Peyer's patch (tissue), 4 donors: ENCODE measurements around the gene ADGRL4.

Experiments
- POLR2A ChIP-seq, 2 donors: fragments of 450-650 bp; IDR thresholded peaks; one replicate each; pipeline ENCODE4 v1.5.1; 2017; ENCODE audit warnings: antibody characterized with exemption in 2 of 2, mild to moderate bottlenecking in 2 of 2, moderate library complexity in 2 of 2
- TF ChIP-seq, protein P1 (sequence below), 6 experiments: fragments of 450-650 bp in 4 of 6; fragments of 200-600 bp in 2 of 6; sonication (generic) in 1 of 6; IDR thresholded peaks; one replicate each; pipeline ENCODE4 v1.5.1; 2017 to 2019; ENCODE audit warnings: antibody characterized with exemption in 6 of 6, mild to moderate bottlenecking in 3 of 6, moderate library complexity in 1 of 6

DNA sequence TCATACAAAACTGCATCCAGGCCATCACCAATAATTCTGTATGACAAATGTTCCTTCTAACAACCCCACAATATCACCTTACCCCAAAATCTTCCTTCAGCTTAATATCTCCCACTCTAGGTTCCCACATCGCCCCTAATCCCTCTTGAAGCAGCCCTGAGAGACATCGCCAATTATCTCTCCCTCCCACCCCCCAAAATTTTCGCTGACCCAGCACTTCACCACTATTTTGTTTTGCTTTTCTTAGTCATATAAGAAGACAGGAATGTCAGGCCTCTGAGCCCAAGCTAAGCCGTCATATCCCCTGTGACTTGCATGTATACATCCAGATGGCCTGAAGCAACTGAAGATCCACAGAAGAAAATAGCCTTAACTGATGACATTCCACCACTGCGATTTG lies 126.3 kb downstream of the ADGRL4 start:
- TF ChIP-seq, protein P1, sequence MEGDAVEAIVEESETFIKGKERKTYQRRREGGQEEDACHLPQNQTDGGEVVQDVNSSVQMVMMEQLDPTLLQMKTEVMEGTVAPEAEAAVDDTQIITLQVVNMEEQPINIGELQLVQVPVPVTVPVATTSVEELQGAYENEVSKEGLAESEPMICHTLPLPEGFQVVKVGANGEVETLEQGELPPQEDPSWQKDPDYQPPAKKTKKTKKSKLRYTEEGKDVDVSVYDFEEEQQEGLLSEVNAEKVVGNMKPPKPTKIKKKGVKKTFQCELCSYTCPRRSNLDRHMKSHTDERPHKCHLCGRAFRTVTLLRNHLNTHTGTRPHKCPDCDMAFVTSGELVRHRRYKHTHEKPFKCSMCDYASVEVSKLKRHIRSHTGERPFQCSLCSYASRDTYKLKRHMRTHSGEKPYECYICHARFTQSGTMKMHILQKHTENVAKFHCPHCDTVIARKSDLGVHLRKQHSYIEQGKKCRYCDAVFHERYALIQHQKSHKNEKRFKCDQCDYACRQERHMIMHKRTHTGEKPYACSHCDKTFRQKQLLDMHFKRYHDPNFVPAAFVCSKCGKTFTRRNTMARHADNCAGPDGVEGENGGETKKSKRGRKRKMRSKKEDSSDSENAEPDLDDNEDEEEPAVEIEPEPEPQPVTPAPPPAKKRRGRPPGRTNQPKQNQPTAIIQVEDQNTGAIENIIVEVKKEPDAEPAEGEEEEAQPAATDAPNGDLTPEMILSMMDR (IDR thresholded peaks at IDR 0.05) = no peak
- TF ChIP-seq POLR2A (IDR thresholded peaks at IDR 0.05) = no peak
